Measurements from ENCODE around the gene THSD1.
"Not testable (repeated sequence)": the region's sequence is repeated elsewhere in the genome, so short reads cannot be mapped to it uniquely, and the experiment has no call there.

The THSD1 gene

GRCh38 chr13:52348983-52349780 is 56.8 kb downstream of the THSD1 start:
- DNase-seq, result no peak

DNA sequence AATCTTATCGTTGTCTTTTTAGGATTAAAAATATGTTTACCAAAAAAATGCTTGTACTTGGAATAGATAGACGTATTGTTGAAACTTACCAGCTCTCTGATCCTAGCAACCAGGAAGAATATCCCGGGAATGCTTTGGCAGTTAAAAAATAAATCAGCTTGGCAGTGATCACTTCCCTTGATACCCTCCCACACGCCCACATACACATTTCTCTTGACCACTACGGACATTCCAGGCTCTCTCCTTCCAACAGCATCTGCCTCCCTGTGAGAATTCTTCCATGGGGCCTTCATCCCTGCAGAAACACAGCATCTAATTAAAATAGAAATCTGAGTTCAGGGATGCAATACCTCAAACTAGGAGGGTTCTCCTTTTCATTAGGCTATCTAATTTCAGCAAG is 57.9 kb downstream of the THSD1 start:
- no peak for DNase-seq

GRCh38 chr13:52345631-52346251 is 60.2 kb downstream of the THSD1 start:
- DNase-seq, result no peak

DNA sequence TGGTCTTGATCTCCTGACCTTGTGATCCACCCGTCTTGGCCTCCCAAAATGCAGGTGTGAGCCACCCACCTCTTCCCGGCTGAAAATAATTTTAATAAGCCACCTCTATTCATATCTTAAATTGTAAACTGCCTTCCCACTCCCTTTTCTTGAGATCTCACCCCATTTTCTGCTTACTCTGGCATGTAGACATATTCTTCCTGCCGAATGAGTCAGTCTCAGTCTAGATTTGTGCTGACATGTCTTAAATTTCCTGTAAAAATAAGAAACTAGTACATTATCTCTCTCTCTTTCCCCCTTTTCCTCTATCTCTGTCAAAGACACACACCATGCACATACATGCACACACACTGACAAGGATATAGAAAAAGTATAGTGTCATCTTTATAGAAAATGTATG is 60.9 kb downstream of the THSD1 start:
- DNase-seq, result no peak

GRCh38 chr13:52344108-52344507 is 61.9 kb downstream of the THSD1 start:
- DNase-seq, result no peak

- not testable (repeated sequence) for DNase-seq
Measured at GRCh38 chr13:52342203-52342602, 63.8 kb downstream of the THSD1 start.

DNA sequence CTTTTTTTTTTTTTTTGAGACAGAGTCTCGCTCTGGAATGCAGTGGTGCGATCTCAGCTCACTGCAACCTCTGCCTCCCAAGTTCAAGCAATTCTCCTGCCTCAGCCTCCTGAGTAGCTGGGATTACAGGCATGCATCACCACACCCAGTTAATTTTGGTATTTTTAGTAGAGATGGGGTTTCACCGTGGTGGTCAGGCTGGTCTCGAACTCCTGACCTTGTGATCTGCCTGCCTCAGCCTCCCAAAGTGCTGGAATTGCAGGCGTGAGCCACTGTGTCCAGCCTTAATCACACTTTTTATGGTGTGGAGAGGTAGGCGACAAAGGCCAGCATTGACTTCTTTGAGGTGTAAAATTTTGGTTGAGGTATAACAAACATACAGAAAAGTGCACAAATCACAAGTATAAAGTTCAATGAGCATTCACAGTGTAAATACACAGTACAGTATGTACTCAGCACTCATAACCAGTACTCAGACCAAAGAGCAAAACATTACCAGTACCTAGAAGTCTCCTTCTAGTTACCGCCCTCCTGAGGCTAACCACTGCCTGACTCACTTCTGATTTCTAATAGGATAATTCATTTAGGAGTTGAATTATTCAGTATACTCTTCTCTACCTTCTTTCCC is 68.0 kb downstream of the THSD1 start:
- DNase-seq, result not testable (repeated sequence)

DNA sequence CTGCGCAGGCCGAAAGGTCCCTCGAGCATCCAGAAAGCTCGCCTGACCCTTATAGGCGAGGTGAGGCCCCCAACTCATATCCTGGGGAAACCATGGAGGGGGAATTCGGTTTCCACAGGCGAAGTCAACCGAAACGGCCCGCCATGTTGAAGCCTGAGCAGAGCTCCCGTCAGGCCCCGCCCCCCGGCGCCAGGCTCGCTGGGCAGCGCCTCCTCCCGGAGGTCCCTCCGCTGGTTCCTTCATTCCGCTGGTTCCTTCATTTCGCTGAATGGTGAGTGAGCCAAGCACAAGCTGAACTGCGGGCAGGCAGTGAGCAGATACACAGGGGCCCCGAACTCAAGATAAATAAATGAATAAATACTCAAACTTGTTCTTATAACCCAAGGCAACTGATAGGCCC is 71.9 kb downstream of the THSD1 start:
- DNase-seq, result not testable (repeated sequence)

DNA sequence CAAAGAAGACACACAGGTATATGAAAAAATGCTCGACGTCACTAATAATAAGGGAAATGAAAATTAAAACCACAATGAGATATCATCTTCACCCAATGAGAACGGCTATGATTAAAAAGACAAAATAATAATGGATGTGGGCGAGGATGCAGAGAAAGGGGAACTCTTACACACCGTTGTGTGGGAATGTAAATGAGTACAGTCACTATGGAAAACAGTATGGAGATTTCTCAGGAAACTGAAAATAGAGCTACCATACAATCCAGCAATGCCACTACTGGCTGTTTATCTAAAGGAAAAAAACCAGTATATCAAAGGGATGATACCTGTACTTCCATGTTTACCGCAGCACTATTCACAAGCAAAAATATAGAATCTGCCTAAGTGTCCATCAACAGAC is 74.1 kb downstream of the THSD1 start:
- not testable (repeated sequence) for DNase-seq
